Measurements from ENCODE around the gene DDX1. TPM values are rescaled to one million over a fixed set of nuclear protein-coding genes. Genes with fewer than 3 reads are reported as not detected.

Gene DDX1
- total RNA-seq, 5 donors from 2014 or later (not counting 1 experiment from before 2014, with no cell fraction given), result 43.0 to 46.9 (median 45.8) TPM

- ATAC-seq (replicated peaks in 1 of 4), result no peak
- ChIA-PET POLR2A (no interaction called here), CTCF (no interaction called here)
- Mint-ChIP-seq H3K27me3 (peaks cover 15 to 18% of the 10 kb centered on the region in 2 donors), H3K9me3 (no peaks in the 10 kb centered on the region), H3K4me1 (no peaks in the 10 kb centered on the region), H3K36me3 (no peaks in the 10 kb centered on the region), H3K27ac (no peak overlapping the region), H3K4me3 (no peak overlapping the region)
- Histone ChIP-seq H3K27me3 (replicated peaks in 1 of 2; ENCODE audit: control insufficient read depth in 2 of 2, extremely low read depth in 1 of 2, insufficient read depth in 2 of 2, low read length in 1 of 2) (peaks cover 0 to 13% of the 10 kb centered on the region in 2 experiments), H3K27ac (ENCODE audit: low read length) (no peak overlapping the region), H3K36me3 (ENCODE audit: control insufficient read depth in 2 of 2, extremely low read depth in 1 of 2, insufficient read depth in 1 of 2, low read length in 1 of 2) (no peaks in the 10 kb centered on the region), H3K4me3 (ENCODE audit: control insufficient read depth in 1 of 2, extremely low read depth in 1 of 2, low read length in 1 of 2) (no peak overlapping the region), H3K9me3 (no peaks in the 10 kb centered on the region), H3K4me1 (ENCODE audit: control insufficient read depth in 1 of 2, extremely low read depth in 1 of 2, insufficient read depth in 2 of 2, low read length in 2 of 2) (no peaks in the 10 kb centered on the region)
- WGBS (ENCODE audit: insufficient coverage), result 84% methylated on average over 7 of the region's 7 CpGs
- no peak for DNase-seq
Measured at GRCh38 chr2:15673919-15674636, 82.4 kb downstream of the DDX1 start.

DNA sequence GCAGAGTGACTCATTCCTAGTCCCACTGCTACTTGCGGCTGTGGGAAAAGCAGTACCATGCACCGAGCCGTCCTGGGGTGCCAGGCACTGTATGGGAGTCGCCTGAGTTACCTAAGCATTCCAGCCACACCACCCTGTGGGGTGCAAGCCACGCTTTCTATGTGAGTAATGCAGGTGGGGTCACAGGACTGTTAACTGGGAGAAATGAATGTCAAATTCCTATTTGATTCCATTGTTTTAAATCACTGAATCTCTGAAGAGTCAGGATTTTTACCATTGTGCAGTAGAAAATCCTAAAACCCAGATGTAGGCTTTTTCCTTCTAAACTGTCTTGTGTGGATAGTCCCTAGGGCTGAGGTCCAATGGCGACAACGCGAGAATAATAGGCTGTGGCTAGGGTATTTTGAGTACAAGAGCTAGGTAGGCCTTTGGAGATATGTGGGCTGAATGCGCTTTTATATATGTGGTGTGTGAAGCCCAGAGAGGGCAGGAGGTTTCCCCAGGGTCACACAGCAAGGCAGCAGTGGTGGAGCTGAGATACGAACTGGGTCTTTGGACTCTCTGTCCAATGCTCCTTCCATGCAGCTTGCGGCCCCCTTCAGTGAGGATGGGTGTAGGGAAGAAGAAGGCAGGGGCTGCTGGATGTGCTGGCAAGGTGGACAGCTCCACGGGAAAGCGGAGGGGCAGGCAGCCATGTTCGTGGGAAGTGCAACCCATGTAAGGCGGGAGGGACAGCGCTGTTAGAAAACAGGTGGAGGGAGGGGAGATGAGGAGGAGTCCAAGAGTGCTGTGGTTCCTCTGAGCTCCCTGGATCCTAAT is 83.2 kb downstream of the DDX1 start:
- peaks cover 15 to 18% of the 10 kb centered on the region in 2 donors for H3K27me3 Mint-ChIP-seq
- no peaks in the 10 kb centered on the region for H3K36me3 Mint-ChIP-seq
- H3K27me3 ChIP-seq (replicated peaks in 1 of 2; ENCODE audit: control insufficient read depth in 2 of 2, extremely low read depth in 1 of 2, insufficient read depth in 2 of 2, low read length in 1 of 2), result peaks cover 0 to 13% of the 10 kb centered on the region in 2 experiments
- no peaks in the 10 kb centered on the region for H3K4me1 Mint-ChIP-seq
- H3K9me3 ChIP-seq, result no peaks in the 10 kb centered on the region
- H3K27ac ChIP-seq (ENCODE audit: low read length), result no peak overlapping the region
- ATAC-seq (replicated peaks in 1 of 4) (no peak), DNase-seq (no peak)
- CTCF ChIA-PET, result no interaction called here
- H3K9me3 Mint-ChIP-seq, result peaks cover 3 to 4% (median 4%) of the 10 kb centered on the region in 3 donors
- no peak overlapping the region for H3K27ac Mint-ChIP-seq
- H3K4me3 Mint-ChIP-seq, result no peak overlapping the region
- no peaks in the 10 kb centered on the region for H3K4me1 ChIP-seq (ENCODE audit: control insufficient read depth in 1 of 2, extremely low read depth in 1 of 2, insufficient read depth in 2 of 2, low read length in 2 of 2)
- POLR2A ChIA-PET, result no interaction called here
- WGBS (ENCODE audit: insufficient coverage), result 90% methylated on average over 10 of the region's 16 CpGs
- no peak overlapping the region for H3K4me3 ChIP-seq (ENCODE audit: control insufficient read depth in 1 of 2, extremely low read depth in 1 of 2, low read length in 1 of 2)
- no peaks in the 10 kb centered on the region for H3K36me3 ChIP-seq (ENCODE audit: control insufficient read depth in 2 of 2, extremely low read depth in 1 of 2, insufficient read depth in 1 of 2, low read length in 1 of 2)

- ChIA-PET POLR2A (no interaction called here), CTCF (no interaction called here)
- no peak overlapping the region for H3K4me3 ChIP-seq (ENCODE audit: control insufficient read depth in 1 of 2, extremely low read depth in 1 of 2, low read length in 1 of 2)
- no peaks in the 10 kb centered on the region for H3K4me1 Mint-ChIP-seq
- WGBS (ENCODE audit: insufficient coverage), result 72% methylated on average over 9 of the region's 10 CpGs
- peaks cover 0 to 12% of the 10 kb centered on the region in 2 experiments for H3K27me3 ChIP-seq (replicated peaks in 1 of 2; ENCODE audit: control insufficient read depth in 2 of 2, extremely low read depth in 1 of 2, insufficient read depth in 2 of 2, low read length in 1 of 2)
- no peaks in the 10 kb centered on the region for H3K4me1 ChIP-seq (ENCODE audit: control insufficient read depth in 1 of 2, extremely low read depth in 1 of 2, insufficient read depth in 2 of 2, low read length in 2 of 2)
- peaks cover 3 to 4% (median 4%) of the 10 kb centered on the region in 3 donors for H3K9me3 Mint-ChIP-seq
- no peak overlapping the region for H3K27ac ChIP-seq (ENCODE audit: low read length)
- peaks cover 14 to 15% of the 10 kb centered on the region in 2 donors for H3K27me3 Mint-ChIP-seq
- no peaks in the 10 kb centered on the region for H3K36me3 Mint-ChIP-seq
- no peaks in the 10 kb centered on the region for H3K9me3 ChIP-seq
- H3K27ac Mint-ChIP-seq, result no peak overlapping the region
- H3K4me3 Mint-ChIP-seq, result no peak overlapping the region
- no peaks in the 10 kb centered on the region for H3K36me3 ChIP-seq (ENCODE audit: control insufficient read depth in 2 of 2, extremely low read depth in 1 of 2, insufficient read depth in 1 of 2, low read length in 1 of 2)
- DNase-seq (no peak), ATAC-seq (replicated peaks in 1 of 4) (no peak)
Measured at GRCh38 chr2:15675456-15676195, 84.0 kb downstream of the DDX1 start.

GRCh38 chr2:15677141-15677843 is 85.6 kb downstream of the DDX1 start:
- H3K27ac Mint-ChIP-seq, result no peak overlapping the region
- no peaks in the 10 kb centered on the region for H3K36me3 ChIP-seq (ENCODE audit: control insufficient read depth in 2 of 2, extremely low read depth in 1 of 2, insufficient read depth in 1 of 2, low read length in 1 of 2)
- H3K4me1 ChIP-seq (ENCODE audit: control insufficient read depth in 1 of 2, extremely low read depth in 1 of 2, insufficient read depth in 2 of 2, low read length in 2 of 2), result no peaks in the 10 kb centered on the region
- peaks cover 13 to 15% of the 10 kb centered on the region in 2 donors for H3K27me3 Mint-ChIP-seq
- no peaks in the 10 kb centered on the region for H3K9me3 ChIP-seq
- DNase-seq, result no peak
- H3K9me3 Mint-ChIP-seq, result peaks cover 3 to 4% (median 4%) of the 10 kb centered on the region in 3 donors
- peaks cover 0 to 7% of the 10 kb centered on the region in 2 experiments for H3K27me3 ChIP-seq (replicated peaks in 1 of 2; ENCODE audit: control insufficient read depth in 2 of 2, extremely low read depth in 1 of 2, insufficient read depth in 2 of 2, low read length in 1 of 2)
- no peak overlapping the region for H3K4me3 ChIP-seq (ENCODE audit: control insufficient read depth in 1 of 2, extremely low read depth in 1 of 2, low read length in 1 of 2)
- POLR2A ChIA-PET, result no interaction called here
- 79% methylated on average over 6 of the region's 9 CpGs for WGBS (ENCODE audit: insufficient coverage)
- CTCF ChIA-PET, result interaction anchor here in 1 of 2 donors (0.5 kb wide), 1 partner anchor 1461 kb away, joined by 3 read pairs; no protein-coding TSS in a partner anchor
- ATAC-seq (replicated peaks in 1 of 4), result no peak
- no peak overlapping the region for H3K27ac ChIP-seq (ENCODE audit: low read length)
- no peaks in the 10 kb centered on the region for H3K4me1 Mint-ChIP-seq
- H3K4me3 Mint-ChIP-seq, result no peak overlapping the region
- no peaks in the 10 kb centered on the region for H3K36me3 Mint-ChIP-seq

DNA sequence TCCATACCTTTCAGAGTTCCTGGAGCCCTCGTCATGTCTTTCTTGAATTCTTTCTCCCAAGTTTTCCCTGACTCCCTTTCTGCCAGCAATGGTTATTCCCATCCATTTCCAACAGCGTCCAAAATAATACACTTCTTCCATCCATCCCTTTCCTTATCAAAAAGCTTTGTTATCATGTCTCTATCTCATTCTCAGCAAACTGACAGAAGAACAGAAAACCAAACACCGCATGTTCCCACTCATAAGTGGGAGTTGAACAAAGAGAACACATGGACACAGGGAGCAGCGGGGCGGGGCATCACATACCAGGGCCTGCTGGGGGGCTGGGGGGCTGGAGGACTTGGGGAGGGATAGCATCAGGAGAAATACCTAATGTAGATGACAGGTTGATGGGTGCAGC is 86.7 kb downstream of the DDX1 start:
- DNase-seq (no peak), ATAC-seq (replicated peaks in 1 of 4) (no peak)
- no peaks in the 10 kb centered on the region for H3K36me3 ChIP-seq (ENCODE audit: control insufficient read depth in 2 of 2, extremely low read depth in 1 of 2, insufficient read depth in 1 of 2, low read length in 1 of 2)
- Mint-ChIP-seq H3K4me3 (no peak overlapping the region), H3K27me3 (peaks cover 8 to 10% of the 10 kb centered on the region in 2 donors), H3K27ac (no peak overlapping the region), H3K36me3 (no peaks in the 10 kb centered on the region), H3K9me3 (peaks cover 3 to 4% (median 4%) of the 10 kb centered on the region in 3 donors), H3K4me1 (no peaks in the 10 kb centered on the region)
- H3K27ac ChIP-seq (ENCODE audit: low read length), result no peak overlapping the region
- ChIA-PET POLR2A (no interaction called here), CTCF (no interaction called here)
- H3K9me3 ChIP-seq, result no peaks in the 10 kb centered on the region
- peaks cover 0 to 7% of the 10 kb centered on the region in 2 experiments for H3K27me3 ChIP-seq (replicated peaks in 1 of 2; ENCODE audit: control insufficient read depth in 2 of 2, extremely low read depth in 1 of 2, insufficient read depth in 2 of 2, low read length in 1 of 2)
- H3K4me3 ChIP-seq (ENCODE audit: control insufficient read depth in 1 of 2, extremely low read depth in 1 of 2, low read length in 1 of 2), result no peak overlapping the region
- H3K4me1 ChIP-seq (ENCODE audit: control insufficient read depth in 1 of 2, extremely low read depth in 1 of 2, insufficient read depth in 2 of 2, low read length in 2 of 2), result no peaks in the 10 kb centered on the region
- 83% methylated on average over 2 of the region's 5 CpGs for WGBS (ENCODE audit: insufficient coverage)

DNA sequence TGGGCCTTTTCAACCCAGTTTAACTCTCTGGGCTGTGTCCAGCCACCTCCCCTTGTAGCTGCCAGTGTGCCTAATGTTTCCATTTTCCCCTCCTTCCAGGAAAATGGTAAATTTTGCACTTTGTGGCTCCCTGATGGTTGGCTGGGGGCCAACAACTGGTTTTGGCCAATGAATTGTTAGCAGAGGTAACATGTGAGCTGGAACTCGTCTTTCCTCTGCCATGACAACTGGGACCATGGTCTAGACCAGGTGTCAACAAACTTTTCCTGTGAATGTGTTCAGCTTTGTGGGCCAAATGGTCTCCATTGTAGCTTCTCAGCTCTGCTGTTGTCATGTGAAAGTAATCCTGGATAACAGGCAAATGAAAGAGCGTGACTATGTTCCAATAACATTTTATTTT is 87.2 kb downstream of the DDX1 start:
- Mint-ChIP-seq H3K4me3 (no peak overlapping the region), H3K4me1 (no peaks in the 10 kb centered on the region), H3K9me3 (peaks cover 3 to 4% (median 4%) of the 10 kb centered on the region in 3 donors), H3K27ac (no peak overlapping the region), H3K27me3 (peaks cover 6 to 8% of the 10 kb centered on the region in 2 donors), H3K36me3 (no peaks in the 10 kb centered on the region)
- Histone ChIP-seq H3K4me3 (ENCODE audit: control insufficient read depth in 1 of 2, extremely low read depth in 1 of 2, low read length in 1 of 2) (no peak overlapping the region), H3K4me1 (ENCODE audit: control insufficient read depth in 1 of 2, extremely low read depth in 1 of 2, insufficient read depth in 2 of 2, low read length in 2 of 2) (no peaks in the 10 kb centered on the region), H3K27me3 (replicated peaks in 1 of 2; ENCODE audit: control insufficient read depth in 2 of 2, extremely low read depth in 1 of 2, insufficient read depth in 2 of 2, low read length in 1 of 2) (peaks cover 0 to 5% of the 10 kb centered on the region in 2 experiments), H3K36me3 (ENCODE audit: control insufficient read depth in 2 of 2, extremely low read depth in 1 of 2, insufficient read depth in 1 of 2, low read length in 1 of 2) (no peaks in the 10 kb centered on the region), H3K27ac (ENCODE audit: low read length) (no peak overlapping the region), H3K9me3 (no peaks in the 10 kb centered on the region)
- ATAC-seq (replicated peaks in 1 of 4) (no peak), DNase-seq (no peak)
- ChIA-PET POLR2A (no interaction called here), CTCF (no interaction called here)
- WGBS (ENCODE audit: insufficient coverage), result 40% methylated on average over 1 of the region's 2 CpGs
